H1 (cell line): ENCODE results near the gene DCANP1. TPM values are rescaled to one million over a fixed set of nuclear protein-coding genes. Genes with fewer than 3 reads are reported as not detected.

Source experiments
- CTCF ChIA-PET: fragments of 300-600 bp; sonication (Branson Sonifier 250); formaldehyde crosslinking; loops from one replicate; lab custom pipeline; 2021; ENCODE audit not compliant: partially characterized antibody; lab: Charles Lee
- POLR2A ChIA-PET: fragments of 300-600 bp; sonication (Branson Sonifier 250); formaldehyde crosslinking; loops from one replicate; lab custom pipeline; 2021; ENCODE audit warnings: inconsistent platforms; ENCODE audit not compliant: partially characterized antibody; lab: Charles Lee
- DNase-seq, 2 experiments: peaks; one replicate each; pipeline versions ENCODE4 v3.0.0 to v3.0.0-alpha.2; 2010 to 2022; ENCODE audit warnings: low spot score in 2 of 2, low read depth in 1 of 2, mixed read lengths in 1 of 2
- FAIRE-seq: peaks from 2 replicates; lab custom pipeline; 2011; peaks lifted over from hg19 to GRCh38; lab: Jason Lieb, UNC
- H2AFZ ChIP-seq: 2 replicates; pipeline ENCODE4 v1.8.1; 2012; ENCODE audit warnings: low read length, inconsistent platforms
- H2AK5ac ChIP-seq: 2 replicates; pipeline ENCODE4 v1.6.1; 2013; ENCODE audit warnings: low read depth, low read length
- H2BK120ac ChIP-seq: replicated peaks from 2 replicates; pipeline ENCODE3; 2013; ENCODE audit warnings: low read depth, low read length, inconsistent platforms
- H2BK12ac ChIP-seq: 2 replicates; pipeline ENCODE4 v1.6.1; 2013; ENCODE audit warnings: low read depth, low read length
- H2BK15ac ChIP-seq: 2 replicates; pipeline ENCODE4 v1.6.1; 2013; ENCODE audit warnings: low read length
- H2BK20ac ChIP-seq: 2 replicates; pipeline ENCODE4 v1.6.1; 2013; ENCODE audit warnings: low read length
- H2BK5ac ChIP-seq: 2 replicates; pipeline ENCODE4 v1.6.1; 2013; ENCODE audit warnings: low read depth, low read length
- H3K14ac ChIP-seq: 2 replicates; pipeline ENCODE4 v1.6.1; 2013; ENCODE audit warnings: inconsistent platforms; ENCODE audit not compliant: insufficient read length
- H3K18ac ChIP-seq: 2 replicates; pipeline ENCODE4 v1.6.1; 2013; ENCODE audit warnings: low read length; ENCODE audit errors: extremely low read depth
- H3K23ac ChIP-seq: 2 replicates; pipeline ENCODE4 v1.6.1; 2013; ENCODE audit warnings: inconsistent platforms; ENCODE audit not compliant: insufficient read length
- H3K23me2 ChIP-seq: 2 replicates; pipeline ENCODE4 v1.6.1; 2013; ENCODE audit warnings: low read depth, low read length
- H3K27ac ChIP-seq: 2 replicates; pipeline ENCODE4 v1.6.1; 2011; ENCODE audit warnings: low read depth, low read length, inconsistent platforms
- H3K27me3 ChIP-seq, 4 experiments: replicated peaks in 1 of 4; 1 replicate in 1 of 4; 2 replicates in 3 of 4; pipeline versions ENCODE4 v1.6.1 to v1.8.1; 2011 to 2013; ENCODE audit warnings: low read length in 3 of 4, mild to moderate bottlenecking in 3 of 4, inconsistent platforms in 2 of 4, mixed read lengths in 2 of 4, moderate library complexity in 1 of 4; ENCODE audit not compliant: control insufficient read depth in 3 of 4, insufficient read depth in 3 of 4; ENCODE audit errors: extremely low read depth in 1 of 4
- H3K36me3 ChIP-seq, 4 experiments: 2 replicates each; pipeline versions ENCODE4 v1.6.1 to v1.8.1; 2011 to 2013; ENCODE audit warnings: mild to moderate bottlenecking in 4 of 4, low read length in 3 of 4, moderate library complexity in 2 of 4, control low read depth in 1 of 4, inconsistent platforms in 1 of 4; ENCODE audit not compliant: insufficient read depth in 4 of 4, control insufficient read depth in 2 of 4
- H3K4ac ChIP-seq: replicated peaks from 2 replicates; pipeline ENCODE3; 2013; ENCODE audit warnings: low read length, low read depth, mixed read lengths, inconsistent platforms; ENCODE audit not compliant: insufficient read length
- H3K4me1 ChIP-seq, 4 experiments: replicated peaks in 1 of 4; 1 replicate in 1 of 4; 2 replicates in 3 of 4; pipeline versions ENCODE4 v1.6.1 to v1.8.1; 2011 to 2013; ENCODE audit warnings: low read length in 3 of 4, inconsistent platforms in 2 of 4, mixed read lengths in 1 of 4; ENCODE audit not compliant: insufficient read depth in 4 of 4, control insufficient read depth in 3 of 4
- H3K4me2 ChIP-seq, 2 experiments: 2 replicates each; pipeline versions ENCODE4 v1.6.1 to v1.8.1; 2011 to 2013; ENCODE audit warnings: low read depth in 2 of 2, low read length in 2 of 2, control low read depth in 1 of 2, inconsistent platforms in 1 of 2, mild to moderate bottlenecking in 1 of 2; ENCODE audit not compliant: insufficient read depth in 1 of 2
- H3K4me3 ChIP-seq, 4 experiments: fragments of 200-600, 300-600 bp in 1 of 4; sonication (generic), shearing (Covaris generic), sonication (Bioruptor Twin) in 1 of 4; 2 replicates each; pipeline versions ENCODE4 v1.5.1 to v1.8.1; 2011 to 2016; ENCODE audit warnings: low read length in 4 of 4, low read depth in 3 of 4, control low read depth in 2 of 4, inconsistent platforms in 2 of 4, mild to moderate bottlenecking in 2 of 4, mixed read lengths in 1 of 4, moderate library complexity in 1 of 4; ENCODE audit not compliant: insufficient read depth in 2 of 4; ENCODE audit errors: extremely low read depth in 1 of 4
- H3K56ac ChIP-seq: replicated peaks from 2 replicates; pipeline ENCODE3; 2013; ENCODE audit warnings: low read depth, mild to moderate bottlenecking, mixed read lengths, low read length, inconsistent platforms; ENCODE audit not compliant: insufficient read length
- H3K79me1 ChIP-seq: 2 replicates; pipeline ENCODE4 v1.6.1; 2013; ENCODE audit warnings: low read depth, low read length, control low read depth
- H3K79me2 ChIP-seq, 2 experiments: 2 replicates each; pipeline versions ENCODE4 v1.6.1 to v1.8.1; 2012 to 2013; ENCODE audit warnings: low read length in 2 of 2, mild to moderate bottlenecking in 2 of 2, inconsistent platforms in 1 of 2; ENCODE audit not compliant: insufficient read depth in 2 of 2, control insufficient read depth in 1 of 2
- H3K9ac ChIP-seq, 4 experiments: replicated peaks in 1 of 4; 1 replicate in 1 of 4; 2 replicates in 3 of 4; pipeline versions ENCODE4 v1.6.1 to v1.8.1; 2011 to 2013; ENCODE audit warnings: low read depth in 3 of 4, low read length in 3 of 4, control low read depth in 2 of 4, mild to moderate bottlenecking in 2 of 4, moderate library complexity in 2 of 4, inconsistent platforms in 1 of 4; ENCODE audit errors: extremely low read depth in 1 of 4
- H3K9me3 ChIP-seq, 2 experiments: 2 replicates each; pipeline versions ENCODE4 v1.6.1 to v1.8.1; 2012 to 2013; ENCODE audit warnings: mild to moderate bottlenecking in 2 of 2, moderate library complexity in 2 of 2, control low read depth in 1 of 2, inconsistent platforms in 1 of 2, low read depth in 1 of 2, low read length in 1 of 2, mixed read lengths in 1 of 2; ENCODE audit not compliant: insufficient read depth in 2 of 2
- H4K20me1 ChIP-seq, 2 experiments: replicated peaks in 1 of 2; 2 replicates each; pipeline versions ENCODE3 to v1.8.1; 2011 to 2013; ENCODE audit warnings: inconsistent platforms in 2 of 2, low read length in 2 of 2, mild to moderate bottlenecking in 1 of 2; ENCODE audit not compliant: insufficient read depth in 2 of 2, control insufficient read depth in 1 of 2
- H4K5ac ChIP-seq: 2 replicates; pipeline ENCODE4 v1.6.1; 2013; ENCODE audit warnings: low read length, low read depth, mixed read lengths, inconsistent platforms; ENCODE audit not compliant: insufficient read length
- H4K8ac ChIP-seq: 2 replicates; pipeline ENCODE4 v1.8.0; 2013; ENCODE audit warnings: mild to moderate bottlenecking, moderate library complexity, low read length, inconsistent platforms; ENCODE audit not compliant: insufficient read depth; ENCODE audit errors: extremely low read depth
- H4K91ac ChIP-seq: replicated peaks from 2 replicates; pipeline ENCODE3; 2013; ENCODE audit warnings: low read length, mixed read lengths, inconsistent platforms; ENCODE audit not compliant: insufficient read length
- CTCF ChIP-seq, 3 experiments: IDR thresholded peaks; 1 replicate in 2 of 3; 2 replicates in 1 of 3; pipeline versions ENCODE4 v1.5.1 to v1.6.1; 2011; ENCODE audit warnings: low read length in 3 of 3, mild to moderate bottlenecking in 3 of 3, inconsistent platforms in 2 of 3, low read depth in 1 of 3, moderate library complexity in 1 of 3; ENCODE audit not compliant: insufficient read depth in 1 of 3; ENCODE audit errors: control extremely low read depth in 1 of 3
- HDAC6 ChIP-seq: IDR thresholded peaks from one replicate; pipeline ENCODE4 v1.7.1; 2012; ENCODE audit warnings: low read depth, mild to moderate bottlenecking, inconsistent platforms, low read length, moderate library complexity
- KDM5A ChIP-seq: fragments of 200-600 bp; IDR thresholded peaks from 2 replicates; pipeline ENCODE4 v1.7.1; 2012; ENCODE audit warnings: mild to moderate bottlenecking, low read length, inconsistent platforms, mixed read lengths
- MAFK ChIP-seq: IDR thresholded peaks from 2 replicates; pipeline ENCODE4 v1.6.1; 2012; ENCODE audit warnings: low read depth, mild to moderate bottlenecking, improper control_type of control experiment, low read length
- SIX5 ChIP-seq: IDR thresholded peaks from 2 replicates; pipeline ENCODE4 v1.6.1; 2011; ENCODE audit warnings: mild to moderate bottlenecking, low read depth, low read length
- SUZ12 ChIP-seq: fragments of 200-600 bp; sonication (generic); IDR thresholded peaks from 2 replicates; pipeline ENCODE4 v1.6.1; 2012; ENCODE audit warnings: mild to moderate bottlenecking, inconsistent platforms, low read length, moderate library complexity, mixed read lengths
- polyA plus RNA-seq, 7 experiments: library from polyadenylated mRNA; depleted of rRNA in 3 of 7; stranded (reverse) in 5 of 7; unstranded in 2 of 7; fragments of >200 nt in 5 of 7; fragments of 200-250 nt in 2 of 7; gene quantifications; 1 replicate in 5 of 7; 2 replicates in 1 of 7; 4 replicates in 1 of 7; pipeline versions ENCODE4 v1.2.1 to v1.2.3, GENCODE V29; 2011 to 2013; ENCODE audit warnings: missing spikeins in 2 of 7, mixed read lengths in 2 of 7
- total RNA-seq: library from RNA; stranded (reverse); fragmentation: NEBNext Ultra II Directional; extraction: Animal tissue kit (Norgen Biotek cat#: 25700); gene quantifications from 2 replicates; pipeline ENCODE4 v1.2.1, GENCODE V29; 2021

DCANP1 gene
- total and polyA plus RNA-seq, 2 of the 8 experiments (the other 6 are each of a cell fraction or from before 2014, with no cell fraction given): not detected

GRCh38 chr5:135417083-135417482, 30.1 kb downstream of the DCANP1 start:
- no peak overlapping the region for H2BK20ac ChIP-seq
- no peak for DNase-seq
- TF ChIP-seq HDAC6 (no peak), CTCF (IDR thresholded peaks at IDR 0.05; ENCODE audit: control extremely low read depth in 1 of 3, insufficient read depth in 1 of 3, low read depth in 1 of 3, low read length in 3 of 3) (no peak), SIX5 (no peak), SUZ12 (no peak), KDM5A (no peak), MAFK (no peak)
- TF ChIP-seq, all 59 proteins: peak for 0
- Histone ChIP-seq H3K23ac (no peak overlapping the region), H3K4me2 (no peak overlapping the region), H4K8ac (no peak overlapping the region), H4K5ac (no peak overlapping the region), H3K79me2 (no peaks in the 10 kb centered on the region), H3K4me1 (no peaks in the 10 kb centered on the region), H2BK120ac (no peak overlapping the region), H3K14ac (no peak overlapping the region), H3K56ac (no peak overlapping the region), H3K4me3 (no peak overlapping the region), H2BK15ac (no peak overlapping the region), H2AFZ (no peak overlapping the region), H3K36me3 (no peaks in the 10 kb centered on the region), H3K9me3 (no peaks in the 10 kb centered on the region), H2AK5ac (no peak overlapping the region), H2BK5ac (no peak overlapping the region), H4K20me1 (no peaks in the 10 kb centered on the region), H4K91ac (no peak overlapping the region), H3K79me1 (no peaks in the 10 kb centered on the region), H2BK12ac (no peak overlapping the region), H3K9ac (no peak overlapping the region), H3K27ac (no peak overlapping the region), H3K27me3 (no peaks in the 10 kb centered on the region), H3K4ac (no peak overlapping the region), H3K18ac (no peak overlapping the region), H3K23me2 (no peaks in the 10 kb centered on the region)
- FAIRE-seq: no peak
- ChIA-PET POLR2A (no interaction called here), CTCF (interaction anchor here (1.2 kb wide), 1 partner anchor 9 kb away, joined by 3 read pairs; no protein-coding TSS in a partner anchor)
